ENCODE measurements around the gene TTLL4.

DNA sequence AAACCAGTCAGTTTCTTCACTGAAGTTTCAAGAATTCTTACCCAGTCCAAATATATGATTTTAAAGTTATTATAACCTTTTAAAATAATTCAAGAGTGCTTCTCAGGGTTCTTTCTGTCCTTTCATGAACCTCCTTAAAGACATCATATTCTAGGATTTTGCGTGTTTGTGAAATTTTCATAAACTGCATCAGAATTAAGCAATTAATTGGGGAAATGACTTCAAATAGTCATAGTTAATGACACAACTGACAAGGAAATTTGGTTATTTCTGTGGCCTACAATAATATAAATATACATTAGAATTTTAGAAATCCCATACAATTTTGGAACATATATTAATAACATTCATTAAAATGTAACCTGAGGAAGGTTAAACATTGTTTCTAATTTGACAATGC is 81.8 kb downstream of the TTLL4 start:
- TF ChIP-seq CTCF (IDR thresholded peaks at IDR 0.05; ENCODE audit: low read depth, low read length) (no peak), POLR2A (IDR thresholded peaks at IDR 0.05; ENCODE audit: extremely low read depth, insufficient read length) (no peak)
- TF ChIP-seq, protein P1, sequence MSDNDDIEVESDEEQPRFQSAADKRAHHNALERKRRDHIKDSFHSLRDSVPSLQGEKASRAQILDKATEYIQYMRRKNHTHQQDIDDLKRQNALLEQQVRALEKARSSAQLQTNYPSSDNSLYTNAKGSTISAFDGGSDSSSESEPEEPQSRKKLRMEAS (IDR thresholded peaks at IDR 0.05; ENCODE audit: low read depth, low read length): no peak

All from NB4 (cell line).